Left ventricle myocardium inferior (tissue), 1 donor: ENCODE measurements around the gene PPP2R3A. TPM values are rescaled to one million over a fixed set of nuclear protein-coding genes. Genes with fewer than 3 reads are reported as not detected.

Experiments
- DNase-seq: peaks from one replicate; pipeline ENCODE4 v3.0.0-alpha.2; 2020
- H3K27ac ChIP-seq: fragments of 200-600 bp; replicated peaks from 2 replicates; pipeline ENCODE4 v1.8.0; 2021
- H3K27me3 ChIP-seq: fragments of 200-600 bp; 2 replicates; pipeline ENCODE4 v1.8.0; 2021; ENCODE audit warnings: low read depth
- H3K36me3 ChIP-seq: fragments of 200-600 bp; 2 replicates; pipeline ENCODE4 v1.8.0; 2021
- H3K4me1 ChIP-seq: fragments of 200-600 bp; 2 replicates; pipeline ENCODE4 v1.8.0; 2021
- H3K4me3 ChIP-seq: fragments of 200-600 bp; 2 replicates; pipeline ENCODE4 v1.8.0; 2021; ENCODE audit warnings: mild to moderate bottlenecking, moderate library complexity
- H3K9me3 ChIP-seq: fragments of 200-600 bp; replicated peaks from 2 replicates; pipeline ENCODE4 v1.8.0; 2021
- intact Hi-C: fragments of 100-400 bp; cut with micrococcal nuclease; formaldehyde crosslinking; loops from one replicate; pipeline ENCODE4 v1.11.0; 2022
- total RNA-seq: library from RNA; stranded (reverse); fragmentation: NEBNext Ultra II Directional; extraction: Animal tissue kit (Norgen Biotek cat#: 25700); gene quantifications from one replicate; pipeline ENCODE4 v1.2.1, GENCODE V29; 2021
- TF ChIP-seq, protein P1 (sequence below): fragments of 200-600 bp; IDR thresholded peaks from 2 replicates; pipeline ENCODE4 v1.8.0; 2021; ENCODE audit warnings: antibody characterized with exemption, mild to moderate bottlenecking, borderline replicate concordance
- donor health status: DM: no; HTN: yes; CAD: no; lungs with severe emphysema.

The PPP2R3A gene
- total RNA-seq, 1 donor from 2014 or later: 94.9 TPM

- intact Hi-C loops: no loop called here
- Histone ChIP-seq H3K4me3 (no peak overlapping the region), H3K9me3 (peaks cover 5% of the 10 kb centered on the region), H3K4me1 (peaks cover 12% of the 10 kb centered on the region), H3K27me3 (no peaks in the 10 kb centered on the region), H3K27ac (no peak overlapping the region), H3K36me3 (no peaks in the 10 kb centered on the region)
- TF ChIP-seq, protein P1, sequence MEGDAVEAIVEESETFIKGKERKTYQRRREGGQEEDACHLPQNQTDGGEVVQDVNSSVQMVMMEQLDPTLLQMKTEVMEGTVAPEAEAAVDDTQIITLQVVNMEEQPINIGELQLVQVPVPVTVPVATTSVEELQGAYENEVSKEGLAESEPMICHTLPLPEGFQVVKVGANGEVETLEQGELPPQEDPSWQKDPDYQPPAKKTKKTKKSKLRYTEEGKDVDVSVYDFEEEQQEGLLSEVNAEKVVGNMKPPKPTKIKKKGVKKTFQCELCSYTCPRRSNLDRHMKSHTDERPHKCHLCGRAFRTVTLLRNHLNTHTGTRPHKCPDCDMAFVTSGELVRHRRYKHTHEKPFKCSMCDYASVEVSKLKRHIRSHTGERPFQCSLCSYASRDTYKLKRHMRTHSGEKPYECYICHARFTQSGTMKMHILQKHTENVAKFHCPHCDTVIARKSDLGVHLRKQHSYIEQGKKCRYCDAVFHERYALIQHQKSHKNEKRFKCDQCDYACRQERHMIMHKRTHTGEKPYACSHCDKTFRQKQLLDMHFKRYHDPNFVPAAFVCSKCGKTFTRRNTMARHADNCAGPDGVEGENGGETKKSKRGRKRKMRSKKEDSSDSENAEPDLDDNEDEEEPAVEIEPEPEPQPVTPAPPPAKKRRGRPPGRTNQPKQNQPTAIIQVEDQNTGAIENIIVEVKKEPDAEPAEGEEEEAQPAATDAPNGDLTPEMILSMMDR: no peak
- no peak for DNase-seq
These were observed 17.5 kb downstream of the PPP2R3A start for GRCh38 chr3:135982922-135983581.

DNA sequence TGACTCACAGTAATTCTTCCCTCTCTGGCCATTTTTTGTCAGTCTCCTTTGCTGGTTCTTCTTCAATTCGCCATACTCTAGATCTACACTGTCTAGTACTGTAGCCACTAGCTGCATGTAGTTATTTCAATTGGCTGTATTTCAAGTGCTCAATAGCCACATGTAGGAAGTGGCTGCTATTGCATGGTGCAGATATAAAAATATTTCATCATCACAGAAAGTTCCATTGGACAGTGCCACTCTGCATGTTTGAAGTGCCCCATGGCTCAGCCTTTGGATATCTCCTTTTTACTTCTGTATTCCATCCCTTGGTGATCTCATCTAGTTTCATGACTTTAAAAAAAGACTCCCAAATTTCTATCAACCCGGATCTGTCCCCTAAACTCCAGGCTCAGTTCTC lies 22.1 kb downstream of the PPP2R3A start:
- no peak overlapping the region for H3K27ac ChIP-seq
- DNase-seq: no peak
- H3K9me3 ChIP-seq: peaks cover 5% of the 10 kb centered on the region
- H3K27me3 ChIP-seq: no peaks in the 10 kb centered on the region
- no peaks in the 10 kb centered on the region for H3K36me3 ChIP-seq
- TF ChIP-seq, protein P1: no peak
- H3K4me1 ChIP-seq: peaks cover 28% of the 10 kb centered on the region
- H3K4me3 ChIP-seq: no peak overlapping the region
- intact Hi-C loops: no loop called here

- Histone ChIP-seq H3K27ac (no peak overlapping the region), H3K36me3 (no peaks in the 10 kb centered on the region), H3K4me3 (no peak overlapping the region), H3K4me1 (peaks cover 28% of the 10 kb centered on the region), H3K9me3 (peaks cover 5% of the 10 kb centered on the region), H3K27me3 (no peaks in the 10 kb centered on the region)
- TF ChIP-seq, protein P1: no peak
- DNase-seq: no peak
- intact Hi-C loops: no loop called here
These were observed 23.7 kb downstream of the PPP2R3A start for GRCh38 chr3:135989242-135989641.

GRCh38 chr3:135990903-135991302 lies 25.4 kb downstream of the PPP2R3A start:
- Histone ChIP-seq H3K9me3 (peaks cover 5% of the 10 kb centered on the region), H3K27ac (no peak overlapping the region), H3K27me3 (no peaks in the 10 kb centered on the region), H3K4me3 (no peak overlapping the region), H3K4me1 (peaks cover 31% of the 10 kb centered on the region), H3K36me3 (no peaks in the 10 kb centered on the region)
- TF ChIP-seq, protein P1: no peak
- intact Hi-C loops: no loop called here
- DNase-seq: no peak

- intact Hi-C loops: no loop called here
- H3K4me1 ChIP-seq: peaks cover 31% of the 10 kb centered on the region
- H3K27ac ChIP-seq: no peak overlapping the region
- no peak for DNase-seq
- no peaks in the 10 kb centered on the region for H3K27me3 ChIP-seq
- TF ChIP-seq, protein P1: no peak
- no peak overlapping the region for H3K4me3 ChIP-seq
- peaks cover 5% of the 10 kb centered on the region for H3K9me3 ChIP-seq
- no peaks in the 10 kb centered on the region for H3K36me3 ChIP-seq
These were observed 26.1 kb downstream of the PPP2R3A start for GRCh38 chr3:135991621-135992020.
